Measurements from ENCODE around the gene PSD4. TPM values are rescaled to one million over a fixed set of nuclear protein-coding genes. Genes with fewer than 3 reads are reported as not detected.

PSD4 gene
- total RNA-seq, 1 experiment from 2014 or later, result 9.6 TPM

DNA sequence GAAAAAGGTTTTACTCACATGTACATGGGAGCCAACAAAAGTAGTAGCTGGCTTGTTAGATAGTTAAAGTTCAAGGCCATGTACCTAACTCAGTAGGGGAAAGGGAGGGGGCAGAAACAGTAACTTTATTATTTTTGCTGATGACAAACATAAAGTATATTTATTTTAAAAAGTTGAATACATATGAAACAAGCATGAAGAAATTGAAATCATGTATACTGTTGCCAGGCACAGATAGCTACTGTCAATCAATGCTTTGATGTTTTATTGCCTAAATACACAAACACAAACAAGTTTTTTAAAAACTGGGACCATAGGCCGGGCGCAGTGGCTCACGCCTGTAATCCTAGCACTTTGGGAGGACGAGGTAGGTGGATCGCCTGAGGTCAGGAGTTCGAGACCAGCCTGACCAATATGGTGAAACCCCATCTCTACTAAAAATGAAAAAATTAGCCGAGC is 7.6 kb upstream of the PSD4 start:
- no TSS peak for BruUV-seq (replicated peaks)
- CTCF ChIA-PET, result interaction anchor here (0.6 to 4.3 kb wide), 4 partner anchors 27 to 156 kb away, joined by 4 to 45 read pairs (median 8); no protein-coding TSS in a partner anchor
- H3K27me3 Mint-ChIP-seq (ENCODE audit: insufficient read depth, unreplicated experiment), result no peaks in the 10 kb centered on the region
- peaks cover 5% of the 10 kb centered on the region for H3K36me3 Mint-ChIP-seq (ENCODE audit: insufficient read depth, unreplicated experiment)
- DNase-seq (ENCODE audit: unreplicated experiment), result no peak
- no peak overlapping the region for H3K27ac Mint-ChIP-seq (ENCODE audit: low read depth, unreplicated experiment)
- H3K9me3 Mint-ChIP-seq (ENCODE audit: unreplicated experiment), result peaks cover 6% of the 10 kb centered on the region
- intact Hi-C loops (cut with micrococcal nuclease), result no loop called here
- no peak for TF ChIP-seq CTCF (IDR thresholded peaks at IDR 0.05; ENCODE audit: unreplicated experiment)
- no peak overlapping the region for H3K4me3 Mint-ChIP-seq (ENCODE audit: unreplicated experiment)
- peaks cover 17% of the 10 kb centered on the region for H3K4me1 Mint-ChIP-seq (ENCODE audit: insufficient read depth, unreplicated experiment)
- POLR2A ChIA-PET, result no interaction called here

- BruUV-seq (replicated peaks), result no TSS peak
- no peak for TF ChIP-seq CTCF (IDR thresholded peaks at IDR 0.05; ENCODE audit: unreplicated experiment)
Observed at GRCh38 chr2:113167115-113167932, 6.4 kb upstream of the PSD4 start.

GRCh38 chr2:113167962-113168340 is 5.8 kb upstream of the PSD4 start:
- POLR2A ChIA-PET, result no interaction called here
- H3K27me3 Mint-ChIP-seq (ENCODE audit: insufficient read depth, unreplicated experiment), result no peaks in the 10 kb centered on the region
- no peak for TF ChIP-seq CTCF (IDR thresholded peaks at IDR 0.05; ENCODE audit: unreplicated experiment)
- H3K27ac Mint-ChIP-seq (ENCODE audit: low read depth, unreplicated experiment), result no peak overlapping the region
- no peak for DNase-seq (ENCODE audit: unreplicated experiment)
- BruUV-seq (replicated peaks), result no TSS peak
- CTCF ChIA-PET, result interaction anchor here (0.6 kb wide), 1 partner anchor 48 kb away, joined by 3 read pairs; no protein-coding TSS in a partner anchor
- peaks cover 6% of the 10 kb centered on the region for H3K9me3 Mint-ChIP-seq (ENCODE audit: unreplicated experiment)
- H3K4me1 Mint-ChIP-seq (ENCODE audit: insufficient read depth, unreplicated experiment), result peaks cover 17% of the 10 kb centered on the region
- no peak overlapping the region for H3K4me3 Mint-ChIP-seq (ENCODE audit: unreplicated experiment)
- intact Hi-C loops (cut with micrococcal nuclease), result no loop called here
- H3K36me3 Mint-ChIP-seq (ENCODE audit: insufficient read depth, unreplicated experiment), result peaks cover 5% of the 10 kb centered on the region

More at GRCh38 chr2:113167115-113167932, 6.4 kb upstream of the PSD4 start:
- Mint-ChIP-seq H3K4me3 (ENCODE audit: unreplicated experiment) (no peak overlapping the region), H3K36me3 (ENCODE audit: insufficient read depth, unreplicated experiment) (peaks cover 5% of the 10 kb centered on the region), H3K9me3 (ENCODE audit: unreplicated experiment) (peaks cover 6% of the 10 kb centered on the region), H3K4me1 (ENCODE audit: insufficient read depth, unreplicated experiment) (peaks cover 17% of the 10 kb centered on the region), H3K27ac (ENCODE audit: low read depth, unreplicated experiment) (no peak overlapping the region), H3K27me3 (ENCODE audit: insufficient read depth, unreplicated experiment) (no peaks in the 10 kb centered on the region)
- ChIA-PET POLR2A (no interaction called here), CTCF (interaction anchor here (0.5 to 0.7 kb wide), 6 partner anchors 7 to 203 kb away, joined by 3 to 7 read pairs (median 4); no protein-coding TSS in a partner anchor)
- intact Hi-C loops (cut with micrococcal nuclease), result no loop called here
- no peak for DNase-seq (ENCODE audit: unreplicated experiment)

DNA sequence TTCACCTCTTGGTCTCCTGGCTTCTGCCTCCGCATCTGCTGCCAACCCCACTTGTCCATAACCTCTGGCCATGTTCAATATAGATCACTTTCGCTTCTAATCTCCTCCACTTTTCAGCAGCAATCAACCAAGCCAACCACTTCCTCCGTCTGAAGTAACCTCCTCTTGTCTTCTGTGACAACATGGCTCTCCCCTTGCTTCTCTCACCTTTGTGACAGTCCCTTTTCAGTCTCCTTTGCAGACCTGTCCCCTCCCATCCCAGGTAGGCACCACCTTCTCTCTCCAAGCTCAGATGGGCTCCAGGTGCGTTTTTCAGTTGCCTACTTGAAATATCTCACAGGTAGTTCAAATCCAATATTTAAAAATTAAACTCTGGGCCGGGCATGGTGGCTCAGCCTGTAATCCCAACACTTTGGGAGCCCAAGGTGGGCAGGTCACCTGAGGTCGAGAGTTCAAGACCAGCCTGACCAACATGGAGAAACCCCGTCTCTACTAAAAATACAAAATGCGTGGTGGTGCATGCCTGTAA is 4.7 kb upstream of the PSD4 start:
- peaks cover 5% of the 10 kb centered on the region for H3K36me3 Mint-ChIP-seq (ENCODE audit: insufficient read depth, unreplicated experiment)
- H3K9me3 Mint-ChIP-seq (ENCODE audit: unreplicated experiment), result peaks cover 6% of the 10 kb centered on the region
- H3K27me3 Mint-ChIP-seq (ENCODE audit: insufficient read depth, unreplicated experiment), result no peaks in the 10 kb centered on the region
- CTCF ChIA-PET, result interaction anchor here (0.5 kb wide), 1 partner anchor 204 kb away, joined by 3 read pairs; no protein-coding TSS in a partner anchor
- peaks cover 14% of the 10 kb centered on the region for H3K4me1 Mint-ChIP-seq (ENCODE audit: insufficient read depth, unreplicated experiment)
- H3K27ac Mint-ChIP-seq (ENCODE audit: low read depth, unreplicated experiment), result no peak overlapping the region
- POLR2A ChIA-PET, result no interaction called here
- no peak for DNase-seq (ENCODE audit: unreplicated experiment)
- H3K4me3 Mint-ChIP-seq (ENCODE audit: unreplicated experiment), result no peak overlapping the region
- no TSS peak for BruUV-seq (replicated peaks)
- intact Hi-C loops (cut with micrococcal nuclease), result no loop called here
- TF ChIP-seq CTCF (IDR thresholded peaks at IDR 0.05; ENCODE audit: unreplicated experiment), result no peak
